Measurements from ENCODE around the gene FHOD3.
A peak's percentile ranks its signal among the peaks of the same experiment; 100 is the strongest.

FHOD3 gene

DNA sequence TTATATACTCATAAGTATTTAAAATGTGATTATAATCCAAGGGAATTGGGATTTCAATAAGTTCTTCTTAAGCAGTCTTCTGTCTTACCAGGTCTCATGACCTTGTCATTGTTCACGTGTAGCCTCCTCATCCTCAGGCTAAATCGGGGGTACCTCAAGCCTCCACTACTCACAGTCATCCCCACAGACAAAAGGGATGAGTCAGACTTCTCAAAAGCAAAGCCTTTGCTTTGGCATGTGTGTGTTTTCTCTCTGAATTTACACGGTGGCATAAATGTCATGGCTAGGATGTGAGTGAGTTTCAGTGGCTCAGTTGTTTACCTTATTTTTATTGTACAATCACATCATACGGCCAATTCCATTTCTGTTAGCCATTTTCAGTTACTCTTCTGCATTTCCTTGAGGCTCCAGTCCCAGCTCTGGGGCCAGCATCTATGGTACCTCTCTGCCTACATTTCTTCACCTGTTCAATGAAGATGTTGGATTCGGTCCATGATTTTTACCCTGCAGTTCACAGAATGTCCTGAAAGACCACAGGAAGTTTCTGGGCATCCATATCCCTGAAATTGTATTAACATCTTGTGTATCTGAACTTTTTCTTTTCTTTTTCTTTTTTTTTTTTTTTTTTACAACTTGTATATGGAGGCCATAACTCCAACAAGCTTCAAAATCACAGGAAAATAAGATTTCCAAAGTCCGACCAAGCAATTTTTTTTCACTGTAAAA lies 195.3 kb downstream of the FHOD3 start:
- DNase-seq (ENCODE audit: insufficient read length, low spot score) (no peak), FAIRE-seq (peak; percentile 11)

DNA sequence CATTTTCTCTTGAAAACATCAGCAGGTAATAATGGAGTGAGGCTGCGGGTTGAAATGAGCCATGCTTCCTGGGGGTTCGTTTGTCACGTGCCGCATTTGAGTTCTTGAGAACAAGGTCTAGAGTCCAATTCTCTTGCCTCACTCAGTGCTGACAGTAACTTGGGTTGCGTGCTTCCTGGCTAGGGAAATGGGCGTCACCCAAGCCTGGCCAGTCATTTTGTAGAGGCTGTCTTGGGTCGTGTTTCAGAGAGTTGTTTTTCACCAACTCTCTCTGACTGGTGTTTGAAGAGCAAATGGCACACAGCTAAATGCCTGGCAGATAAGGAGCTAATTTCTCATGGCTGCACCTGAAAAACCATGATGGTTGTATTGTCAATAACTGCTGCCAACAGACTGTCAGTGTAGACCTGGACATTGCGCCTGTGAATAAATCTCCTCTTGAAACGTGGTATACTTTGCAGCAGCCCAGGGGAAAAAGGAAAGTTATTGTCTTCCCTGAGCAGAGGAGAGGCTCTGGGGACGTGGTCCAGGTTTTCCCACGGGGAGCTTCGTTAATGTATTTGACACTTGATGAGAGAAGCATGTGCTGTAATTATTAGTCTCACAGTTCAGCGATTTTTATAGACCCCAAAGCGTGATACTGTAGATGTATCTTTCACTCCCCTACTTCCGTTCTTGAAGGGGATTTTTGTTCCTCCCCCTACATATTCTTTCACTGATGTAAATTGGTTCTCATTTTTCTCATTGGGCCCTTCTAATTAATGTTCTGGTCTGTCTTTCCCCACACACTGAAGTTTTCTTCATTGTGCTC lies 196.0 kb downstream of the FHOD3 start:
- TF ChIP-seq, protein P1, sequence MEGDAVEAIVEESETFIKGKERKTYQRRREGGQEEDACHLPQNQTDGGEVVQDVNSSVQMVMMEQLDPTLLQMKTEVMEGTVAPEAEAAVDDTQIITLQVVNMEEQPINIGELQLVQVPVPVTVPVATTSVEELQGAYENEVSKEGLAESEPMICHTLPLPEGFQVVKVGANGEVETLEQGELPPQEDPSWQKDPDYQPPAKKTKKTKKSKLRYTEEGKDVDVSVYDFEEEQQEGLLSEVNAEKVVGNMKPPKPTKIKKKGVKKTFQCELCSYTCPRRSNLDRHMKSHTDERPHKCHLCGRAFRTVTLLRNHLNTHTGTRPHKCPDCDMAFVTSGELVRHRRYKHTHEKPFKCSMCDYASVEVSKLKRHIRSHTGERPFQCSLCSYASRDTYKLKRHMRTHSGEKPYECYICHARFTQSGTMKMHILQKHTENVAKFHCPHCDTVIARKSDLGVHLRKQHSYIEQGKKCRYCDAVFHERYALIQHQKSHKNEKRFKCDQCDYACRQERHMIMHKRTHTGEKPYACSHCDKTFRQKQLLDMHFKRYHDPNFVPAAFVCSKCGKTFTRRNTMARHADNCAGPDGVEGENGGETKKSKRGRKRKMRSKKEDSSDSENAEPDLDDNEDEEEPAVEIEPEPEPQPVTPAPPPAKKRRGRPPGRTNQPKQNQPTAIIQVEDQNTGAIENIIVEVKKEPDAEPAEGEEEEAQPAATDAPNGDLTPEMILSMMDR (IDR thresholded peaks at IDR 0.05; ENCODE audit: insufficient read depth, missing control alignments), result no peak
- peak; percentile 66 for FAIRE-seq
- DNase-seq (ENCODE audit: insufficient read length, low spot score), result no peak

More for the DNA sequence above, 195.3 kb downstream of the FHOD3 start:
- TF ChIP-seq, protein P1 (IDR thresholded peaks at IDR 0.05; ENCODE audit: insufficient read depth, missing control alignments), result no peak

DNA sequence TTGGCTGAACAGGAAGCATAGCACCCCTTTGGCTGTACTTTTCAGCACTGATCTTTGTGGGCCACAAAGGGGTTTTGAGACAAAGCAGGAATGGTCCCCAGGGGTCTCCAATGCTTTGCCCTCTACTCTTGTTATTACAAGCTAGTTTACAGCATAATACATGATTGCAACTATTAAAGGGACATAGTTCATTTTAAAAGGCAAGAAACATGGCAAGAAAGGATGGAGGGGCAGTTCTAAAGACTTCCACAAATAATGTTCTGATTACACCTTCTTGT lies 196.6 kb downstream of the FHOD3 start:
- TF ChIP-seq, protein P1 (IDR thresholded peaks at IDR 0.05; ENCODE audit: insufficient read depth, missing control alignments), result no peak
- FAIRE-seq (peak; percentile 38), DNase-seq (ENCODE audit: insufficient read length, low spot score) (no peak)

DNA sequence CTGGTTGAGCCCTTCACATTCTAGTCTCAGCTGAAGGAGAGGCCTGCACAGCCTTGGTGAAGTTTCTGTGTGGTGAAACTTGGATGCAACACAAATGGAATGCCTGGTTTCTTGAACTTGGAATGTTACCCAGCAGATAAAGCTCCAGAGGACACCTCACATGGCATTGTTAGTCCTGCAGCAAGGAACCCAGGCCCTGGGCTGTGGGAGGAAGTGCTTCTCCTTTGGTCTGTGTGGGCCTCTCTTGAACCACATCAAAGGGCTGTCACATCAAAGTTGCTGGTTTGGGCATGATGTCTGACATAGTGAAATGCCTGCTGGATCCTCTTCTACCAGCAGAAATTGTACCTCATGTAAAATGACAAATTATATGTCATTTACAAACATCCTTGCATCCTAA lies 198.5 kb downstream of the FHOD3 start:
- TF ChIP-seq, protein P1 (IDR thresholded peaks at IDR 0.05; ENCODE audit: insufficient read depth, missing control alignments), result no peak
- no peak for FAIRE-seq
- no peak for DNase-seq (ENCODE audit: insufficient read length, low spot score)

DNA sequence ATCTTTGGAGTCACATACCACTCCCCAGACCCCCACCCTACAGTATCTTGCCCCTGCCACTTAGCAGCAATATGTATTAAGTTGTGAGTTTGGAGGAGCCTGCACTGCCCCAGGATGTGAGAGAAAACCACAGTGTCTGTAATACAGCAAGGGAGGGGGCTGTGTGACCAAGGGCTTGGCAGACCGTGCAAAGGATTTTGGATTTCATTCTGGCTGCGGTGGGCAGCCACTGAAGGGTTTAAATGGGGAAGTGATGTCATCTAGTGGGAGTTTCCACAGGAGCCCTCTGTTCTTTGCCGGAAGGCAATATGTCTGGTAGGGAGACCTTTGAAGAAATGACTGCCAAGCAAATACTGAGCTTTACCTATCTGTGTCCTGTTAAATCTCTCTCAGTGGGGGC lies 202.4 kb downstream of the FHOD3 start:
- no peak for DNase-seq (ENCODE audit: insufficient read length, low spot score)
- FAIRE-seq, result no peak
- TF ChIP-seq, protein P1 (IDR thresholded peaks at IDR 0.05; ENCODE audit: insufficient read depth, missing control alignments), result no peak

DNA sequence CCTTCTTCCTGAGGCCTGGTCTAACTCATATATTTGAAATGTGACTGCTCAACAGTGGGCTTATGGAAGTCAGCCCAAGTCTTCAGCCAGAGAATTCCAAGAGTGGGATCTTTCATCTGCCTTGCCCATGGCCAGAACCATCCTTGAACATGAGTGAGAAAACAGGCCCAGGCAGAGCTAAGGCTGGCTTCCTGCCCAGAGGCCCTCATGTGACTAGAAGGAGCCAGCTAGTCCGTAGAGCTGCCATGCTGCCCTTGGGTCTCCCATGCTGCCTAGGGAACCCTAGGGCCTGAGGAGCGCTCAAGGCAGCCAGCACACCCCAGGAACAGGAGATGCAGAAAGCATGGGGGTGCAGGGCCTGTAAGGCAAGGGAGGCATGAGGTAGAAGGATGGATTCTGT lies 203.6 kb downstream of the FHOD3 start:
- TF ChIP-seq, protein P1 (IDR thresholded peaks at IDR 0.05; ENCODE audit: insufficient read depth, missing control alignments), result no peak
- DNase-seq (ENCODE audit: insufficient read length, low spot score) (no peak), FAIRE-seq (no peak)

DNA sequence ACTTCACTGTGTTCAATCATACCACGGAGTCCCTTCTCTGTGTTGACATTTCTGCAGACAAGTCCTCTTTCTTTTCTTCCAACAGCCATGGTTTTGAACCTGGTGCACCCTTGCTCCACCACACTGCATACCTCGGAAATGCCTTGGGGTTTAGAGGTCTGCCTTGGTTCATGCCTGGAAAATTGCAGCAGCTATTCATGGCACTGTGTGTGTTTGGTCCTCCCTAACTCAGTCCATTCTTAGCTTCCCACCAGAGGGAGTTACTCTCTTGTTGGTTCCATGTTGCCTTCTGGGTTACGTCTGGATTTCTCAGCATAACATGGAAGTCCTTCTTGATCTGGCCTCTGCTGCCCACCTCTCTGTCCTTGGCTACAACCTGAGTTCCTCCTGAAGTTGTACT lies 206.0 kb downstream of the FHOD3 start:
- TF ChIP-seq, protein P1 (IDR thresholded peaks at IDR 0.05; ENCODE audit: insufficient read depth, missing control alignments), result no peak
- FAIRE-seq (no peak), DNase-seq (ENCODE audit: insufficient read length, low spot score) (no peak)
